Heart right ventricle (tissue), 16 donors: ENCODE measurements around the gene SPTB. TPM values are rescaled to one million over a fixed set of nuclear protein-coding genes. Genes with fewer than 3 reads are reported as not detected.
"Not testable (repeated sequence)": the region's sequence is repeated elsewhere in the genome, so short reads cannot be mapped to it uniquely, and the experiment has no call there.

Experiments used
- ATAC-seq, 8 donors: fragments of 200-7000 bp; cut with Tn5 transposase; one replicate each; pipeline ENCODE4 v1.9.1; 2020; ENCODE audit warnings: mild to moderate bottlenecking in 8 of 8, moderate library complexity in 8 of 8, moderate number of reproducible peaks in 1 of 8
- DNase-seq, 2 donors: peaks; one replicate each; pipeline ENCODE4 v3.0.0-alpha.2; 2020
- H3K27ac ChIP-seq, 10 donors: fragments of 200-600 bp; sonication (generic) in 2 of 10; one replicate each; pipeline versions ENCODE4 v1.5.0 to v1.8.0; 2020 to 2022; ENCODE audit warnings: mild to moderate bottlenecking in 3 of 10
- H3K27me3 ChIP-seq, 7 donors: fragments of 200-600 bp; one replicate each; pipeline ENCODE4 v1.8.0; 2021 to 2022; ENCODE audit warnings: mild to moderate bottlenecking in 2 of 7
- H3K36me3 ChIP-seq, 9 donors: fragments of 200-600 bp; sonication (generic) in 1 of 9; one replicate each; pipeline versions ENCODE4 v1.5.0 to v1.8.0; 2020 to 2022; ENCODE audit warnings: mild to moderate bottlenecking in 2 of 9
- H3K4me1 ChIP-seq, 9 donors: fragments of 200-600 bp; sonication (generic) in 1 of 9; one replicate each; pipeline versions ENCODE4 v1.5.0 to v1.8.0; 2020 to 2022; ENCODE audit warnings: mild to moderate bottlenecking in 4 of 9
- H3K4me3 ChIP-seq, 10 donors: fragments of 200-600 bp; sonication (generic) in 2 of 10; one replicate each; pipeline versions ENCODE4 v1.5.0 to v1.8.0; 2020 to 2022; ENCODE audit warnings: mild to moderate bottlenecking in 7 of 10, moderate library complexity in 2 of 10
- H3K9me3 ChIP-seq, 11 donors: fragments of 200-600 bp in 10 of 11; sonication (generic) in 2 of 11; one replicate each; pipeline versions ENCODE4 v1.5.0 to v1.8.0; 2013 to 2022; ENCODE audit warnings: mild to moderate bottlenecking in 2 of 11, control low read depth in 1 of 11, moderate library complexity in 1 of 11
- WGBS, 2 donors: extraction: QIAGEN DNeasy Blood & Tissue Kit; methylation state at CpG; one replicate each; pipeline ENCODE4 v1.1.7; 2013; ENCODE audit warnings: inconsistent platforms in 1 of 2; 5-methylcytosine and 5-hydroxymethylcytosine counted together
- intact Hi-C, 10 donors: fragments of 100-400 bp; cut with DNase I; formaldehyde crosslinking; loops; one replicate each; pipeline versions ENCODE4 v1.11.1 to v1.14.2; 2022
- polyA plus RNA-seq, 2 donors: library from polyadenylated mRNA; stranded (reverse); fragments of 200-250 nt; gene quantifications; one replicate each; pipeline ENCODE4 v1.2.3, GENCODE V29; 2013
- total RNA-seq, 10 donors: library from RNA; stranded (reverse); fragmentation: NEBNext Ultra II Directional in 3 of 10; extraction: Animal tissue kit (Norgen Biotek cat#: 25700) in 3 of 10; gene quantifications; one replicate each; pipeline versions ENCODE4 v1.2.1 to v1.2.4, GENCODE V29; 2021 to 2023
- TF ChIP-seq, protein P1 (sequence below), 9 donors: fragments of 200-600 bp; sonication (generic) in 2 of 9; IDR thresholded peaks; one replicate each; pipeline versions ENCODE4 v1.5.0 to v1.8.0; 2021 to 2022; ENCODE audit warnings: antibody characterized with exemption in 9 of 9, mild to moderate bottlenecking in 5 of 9, moderate library complexity in 1 of 9
- donor health status: Arrhythmogenic right ventricular cardiomyopathy.
- donor health status: ischemic (EF 13 %, LVEDD 7.1; RV severe dilation, severe dysfunction).
- donor health status: healthy with polysubstance abuse.
- donor health status: DM: no; HTN: yes; CAD: no.
- donor health status: DM: no; HTN: no; CAD: no.
- donor health status: ischemic (EF 25% LVEDD 6.9; RV normal size, moderate dysfunction).
- donor health status: ischemic (EF 25% LVEDD 5.7; RV mildly dilated, moderate dysfunction).
- donor health status: healthy.
- donor health status: DM: yes; HTN: yes; CAD: no.
- donor health status: Ischemic cardiomyopathy.
- donor health status: ischemic (EF 35%, LVEDD 5.7; RV mildly dilated, moderate dysfunction).
- donor health status: nonischemic (EF 11% LVEDD 7.7; RV severe dilation, severe dysfunction).
- donor health status: DM: yes; HTN: yes; CAD: no.
- donor health status: PGD.
- donor health status: ischemic (EF 29% LVEDD 5.4; RV normal size, mild dysfunction).
- donor health status: nonischemic (EF 23%, LVEDD 6.1; RV moderate dilation, normal function).

SPTB gene
- total and polyA plus RNA-seq, 12 donors, result 24.0 to 114 (median 92.1) TPM

DNA sequence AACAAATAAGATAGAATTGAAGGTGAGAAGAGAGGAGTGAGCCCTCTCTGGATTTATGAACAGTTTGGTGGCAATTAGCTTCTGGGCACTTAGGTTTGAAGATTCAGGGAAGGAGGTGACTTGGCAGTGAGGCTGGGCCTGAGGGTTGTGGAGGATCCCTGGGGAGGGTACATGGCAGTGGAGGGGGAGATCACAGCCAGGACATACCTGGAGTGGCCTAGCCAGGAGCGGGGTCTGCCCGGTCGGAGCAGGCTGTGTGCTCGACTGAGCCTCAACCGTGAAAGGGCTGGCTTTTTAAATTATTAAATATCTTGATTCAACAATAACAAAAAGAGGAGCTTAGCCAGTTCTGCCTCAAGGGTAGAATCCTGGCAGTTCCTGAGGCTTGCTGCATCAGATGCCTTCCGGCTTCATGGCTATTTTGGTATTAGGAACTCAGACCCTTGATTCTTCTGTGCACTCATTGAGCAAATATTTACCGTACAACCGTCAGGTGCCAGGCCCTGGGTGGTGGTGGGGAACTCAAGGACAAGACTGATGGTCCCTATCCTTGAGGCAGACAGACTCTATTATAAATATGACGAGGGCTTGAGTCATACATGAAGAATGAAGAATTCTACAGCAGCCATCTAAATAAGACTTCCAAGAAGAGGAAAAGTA, 73.4 kb downstream of the SPTB start:
- Histone ChIP-seq H3K27me3 (peaks cover 0 to 8% (median 0%) of the 10 kb centered on the region in 7 donors), H3K4me3 (no peak overlapping the region), H3K27ac (peak overlapping the region in 8 of 10 donors; percentile 53 to 82 (median 72)), H3K9me3 (no peaks in the 10 kb centered on the region), H3K4me1 (peaks cover 0 to 35% (median 17%) of the 10 kb centered on the region in 9 donors), H3K36me3 (peaks cover 0 to 17% (median 0%) of the 10 kb centered on the region in 9 donors)
- TF ChIP-seq, protein P1, sequence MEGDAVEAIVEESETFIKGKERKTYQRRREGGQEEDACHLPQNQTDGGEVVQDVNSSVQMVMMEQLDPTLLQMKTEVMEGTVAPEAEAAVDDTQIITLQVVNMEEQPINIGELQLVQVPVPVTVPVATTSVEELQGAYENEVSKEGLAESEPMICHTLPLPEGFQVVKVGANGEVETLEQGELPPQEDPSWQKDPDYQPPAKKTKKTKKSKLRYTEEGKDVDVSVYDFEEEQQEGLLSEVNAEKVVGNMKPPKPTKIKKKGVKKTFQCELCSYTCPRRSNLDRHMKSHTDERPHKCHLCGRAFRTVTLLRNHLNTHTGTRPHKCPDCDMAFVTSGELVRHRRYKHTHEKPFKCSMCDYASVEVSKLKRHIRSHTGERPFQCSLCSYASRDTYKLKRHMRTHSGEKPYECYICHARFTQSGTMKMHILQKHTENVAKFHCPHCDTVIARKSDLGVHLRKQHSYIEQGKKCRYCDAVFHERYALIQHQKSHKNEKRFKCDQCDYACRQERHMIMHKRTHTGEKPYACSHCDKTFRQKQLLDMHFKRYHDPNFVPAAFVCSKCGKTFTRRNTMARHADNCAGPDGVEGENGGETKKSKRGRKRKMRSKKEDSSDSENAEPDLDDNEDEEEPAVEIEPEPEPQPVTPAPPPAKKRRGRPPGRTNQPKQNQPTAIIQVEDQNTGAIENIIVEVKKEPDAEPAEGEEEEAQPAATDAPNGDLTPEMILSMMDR (IDR thresholded peaks at IDR 0.05), result no peak
- 61 to 73% methylated on average over 9 of the region's 9 CpGs for whole genome bisulfite sequencing, 2 donors
- DNase-seq (no peak), ATAC-seq (peak in 7 of 8 donors; percentile 27 to 79 (median 66))
- intact Hi-C loops, result loop anchor here in 1 of 10 donors (5.0 kb wide), 1 partner anchor 76 kb away; no protein-coding TSS in a partner anchor

GRCh38 chr14:64805646-64806045, 74.1 kb downstream of the SPTB start:
- H3K9me3 ChIP-seq, ATAC-seq, H3K27me3 ChIP-seq, H3K4me3 ChIP-seq, DNase-seq: not testable (repeated sequence)
- 82 to 91% methylated on average over 3 of the region's 3 CpGs for WGBS, 2 donors
- Histone ChIP-seq H3K4me1 (peaks cover 0 to 35% (median 17%) of the 10 kb centered on the region in 9 donors), H3K36me3 (peaks cover 0 to 24% (median 0%) of the 10 kb centered on the region in 9 donors), H3K27ac (peak overlapping the region in 8 of 10 donors; percentile 53 to 82 (median 72))
- intact Hi-C loops, result loop anchor here in 1 of 10 donors (5.0 kb wide), 1 partner anchor 77 kb away; no protein-coding TSS in a partner anchor

DNA sequence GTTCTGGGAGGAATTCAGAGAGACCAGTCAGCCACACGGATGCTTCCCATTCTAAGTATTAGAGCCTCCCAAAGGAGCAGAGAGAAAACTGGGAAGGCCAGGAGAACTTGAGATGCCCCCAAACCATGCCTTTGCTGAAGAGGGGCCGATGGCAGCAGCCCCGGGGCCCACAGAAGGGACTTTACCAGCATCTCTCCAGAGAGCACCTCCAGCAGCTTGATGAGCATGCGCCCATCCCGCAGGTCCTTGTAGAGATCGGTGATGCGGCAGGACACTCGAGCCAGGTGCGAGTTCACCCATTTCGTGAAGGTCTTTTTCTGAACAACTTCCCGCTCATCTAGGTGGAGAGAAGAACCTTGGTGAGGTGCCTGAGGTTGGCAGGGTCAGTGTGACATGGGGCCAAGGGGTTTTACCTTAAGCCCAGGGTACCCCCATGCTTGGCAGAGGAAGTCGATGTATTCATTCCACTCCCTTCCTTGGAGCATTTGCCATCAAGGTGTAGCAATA, 74.9 kb downstream of the SPTB start:
- H3K9me3 ChIP-seq, result no peaks in the 10 kb centered on the region
- WGBS, 2 donors, result 89% methylated on average over 12 of the region's 12 CpGs
- TF ChIP-seq, protein P1 (IDR thresholded peaks at IDR 0.05), result no peak
- no peak overlapping the region for H3K4me3 ChIP-seq
- peaks cover 0 to 22% (median 0%) of the 10 kb centered on the region in 9 donors for H3K36me3 ChIP-seq
- intact Hi-C loops, result loop anchor here in 3 of 10 donors (5.0 kb wide), 2 partner anchors 77 to 87 kb away; no protein-coding TSS in a partner anchor
- peaks cover 0 to 42% (median 17%) of the 10 kb centered on the region in 9 donors for H3K4me1 ChIP-seq
- no peak for DNase-seq
- no peak for ATAC-seq
- H3K27me3 ChIP-seq, result no peaks in the 10 kb centered on the region
- H3K27ac ChIP-seq, result no peak overlapping the region

DNA sequence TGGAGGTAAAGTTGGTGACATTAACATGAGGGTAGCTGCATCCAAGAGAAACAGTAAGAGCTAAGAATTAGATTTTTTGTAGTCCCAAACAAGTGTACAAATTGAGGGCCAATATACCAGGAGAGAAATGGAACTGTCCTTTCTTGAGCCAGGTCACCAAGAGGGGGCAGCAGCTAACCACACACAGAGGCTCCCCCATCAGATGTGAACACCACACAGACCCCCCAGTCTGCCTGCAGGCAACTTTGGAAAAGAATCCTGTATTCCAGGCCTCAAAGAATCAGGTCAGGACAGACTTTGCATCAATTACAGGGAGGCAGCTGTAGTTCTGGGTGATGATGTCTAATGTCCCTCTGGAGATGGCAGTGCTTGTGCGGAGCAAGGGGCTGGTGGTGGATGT, 77.9 kb downstream of the SPTB start:
- Histone ChIP-seq H3K36me3 (peaks cover 0 to 49% (median 0%) of the 10 kb centered on the region in 9 donors), H3K27me3 (no peaks in the 10 kb centered on the region), H3K9me3 (no peaks in the 10 kb centered on the region), H3K27ac (no peak overlapping the region), H3K4me1 (peaks cover 0 to 25% (median 10%) of the 10 kb centered on the region in 9 donors), H3K4me3 (no peak overlapping the region)
- DNase-seq, result no peak
- 97 to 100% methylated on average over 1 of the region's 1 CpG for WGBS, 2 donors
- intact Hi-C loops, result loop anchor here in 2 of 10 donors (5.0 kb wide), 1 partner anchor 91 kb away; no protein-coding TSS in a partner anchor
- no peak for ATAC-seq
- TF ChIP-seq, protein P1 (IDR thresholded peaks at IDR 0.05), result peak in 8 of 9 donors; percentile 7 to 50 (median 36)
